ENCODE measurements around the gene C5orf15.

Gene C5orf15

DNA sequence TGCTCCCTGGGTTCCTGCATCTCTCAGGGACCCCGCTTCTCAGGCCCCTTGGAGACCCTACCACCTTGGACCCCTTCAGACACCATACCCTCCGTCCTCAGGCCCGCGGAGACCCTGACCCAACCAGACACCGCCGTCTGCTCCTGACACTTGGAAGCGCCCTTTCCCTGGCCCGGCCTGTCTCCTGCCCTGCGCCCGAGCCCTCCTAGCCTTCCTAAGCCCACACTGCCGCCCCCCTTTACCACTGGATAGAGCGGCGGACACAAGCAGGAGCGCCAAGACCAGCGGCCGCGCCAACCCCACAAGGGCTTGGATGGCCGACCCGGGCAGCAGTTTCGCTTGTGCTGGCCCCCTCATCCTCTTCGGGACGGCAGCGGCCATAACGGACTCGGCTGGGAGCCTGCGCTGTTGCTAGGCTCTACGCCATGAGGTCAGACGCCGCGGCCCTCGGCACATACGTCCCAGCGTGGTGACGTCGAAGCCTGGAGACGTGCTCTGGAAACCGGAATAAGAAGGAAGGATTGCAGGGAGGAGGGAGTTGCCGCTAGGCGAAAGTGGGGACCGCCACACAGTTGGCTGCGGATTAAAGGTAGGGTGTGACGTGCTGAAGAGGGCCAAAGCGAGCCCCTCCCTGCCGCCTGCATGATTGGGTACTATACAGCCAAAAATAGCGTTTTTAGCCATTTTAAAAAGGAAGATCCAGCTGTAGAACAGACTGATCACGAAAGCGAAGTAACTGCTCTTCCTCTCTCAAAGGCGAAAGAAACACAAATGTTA, at the start of gene C5orf15:
TSS of gene C5orf15 (minus strand) at position 422 of the 777 bp plus-strand sequence. CDS start at position 381, 41 bp downstream.
- peak within 1 kb of the TSS; percentile 84 for H3K4me3 ChIP-seq (ENCODE audit: low read depth, low read length, poor library complexity, severe bottlenecking)

DNA sequence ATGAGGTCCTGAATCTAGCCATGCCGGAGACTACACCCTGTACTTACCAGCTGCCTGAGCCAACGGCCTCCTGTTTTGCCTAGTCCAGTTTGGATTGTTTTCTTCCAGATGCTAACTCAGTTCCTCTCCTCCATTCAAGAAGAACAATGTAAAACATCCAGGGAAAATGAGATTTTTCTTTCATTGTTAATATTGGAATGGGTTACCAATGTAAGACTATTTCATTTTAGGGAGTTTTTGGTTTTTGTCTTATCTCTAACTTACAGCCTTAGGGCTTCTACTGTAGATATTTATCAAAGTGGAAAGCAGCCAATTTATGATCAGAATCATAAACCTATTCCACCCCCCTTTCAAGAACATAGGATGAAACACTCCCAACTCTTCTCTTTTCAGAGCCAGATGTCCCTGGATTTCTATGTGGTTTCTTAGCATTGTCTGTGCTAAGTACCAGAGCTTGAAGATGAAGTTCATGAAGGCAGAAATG, 39.9 kb upstream of the C5orf15 start:
- Histone ChIP-seq H3K27me3 (ENCODE audit: insufficient read depth, low read length) (no peaks in the 10 kb centered on the region), H3K27ac (ENCODE audit: low read depth, low read length, poor library complexity, severe bottlenecking) (no peak overlapping the region)

More for the DNA sequence above, at the start of gene C5orf15:
- peak within 1 kb of the TSS; percentile 79 for H3K9ac ChIP-seq (ENCODE audit: low read length)
- peak within 1 kb of the TSS; percentile 50 for H3K27ac ChIP-seq (ENCODE audit: low read depth, low read length, poor library complexity, severe bottlenecking)
- peaks cover 28% of the 10 kb centered on the region for H3K4me1 ChIP-seq (ENCODE audit: insufficient read depth, low read length, severe bottlenecking)
- H3K79me2 ChIP-seq (ENCODE audit: insufficient read depth, low read length): peaks cover 4% of the 10 kb centered on the region; the same call in 1 of the 2 replicates
- peaks cover 14% of the 10 kb centered on the region for H3K36me3 ChIP-seq (ENCODE audit: insufficient read depth, low read length)
- no peaks in the 10 kb centered on the region for H3K27me3 ChIP-seq (ENCODE audit: insufficient read depth, low read length)
- H3F3A ChIP-seq (ENCODE audit: insufficient read depth, low read length): no peaks in the 10 kb centered on the region
- no peaks in the 10 kb centered on the region for H3K9me3 ChIP-seq (ENCODE audit: low read length)
- H3K4me2 ChIP-seq (ENCODE audit: low read length): peak within 1 kb of the TSS; percentile 72
- H2AFZ ChIP-seq (ENCODE audit: low read length): no peak within 1 kb of the TSS
- H4K20me1 ChIP-seq (ENCODE audit: insufficient read depth, low read length): no peaks in the 10 kb centered on the region
- H3K9me2 ChIP-seq (ENCODE audit: low read depth, low read length): no peaks in the 10 kb centered on the region
- TF ChIP-seq EZH2 (IDR thresholded peaks at IDR 0.05; ENCODE audit: borderline replicate concordance, low read length): no peak
- TF ChIP-seq, protein P1, sequence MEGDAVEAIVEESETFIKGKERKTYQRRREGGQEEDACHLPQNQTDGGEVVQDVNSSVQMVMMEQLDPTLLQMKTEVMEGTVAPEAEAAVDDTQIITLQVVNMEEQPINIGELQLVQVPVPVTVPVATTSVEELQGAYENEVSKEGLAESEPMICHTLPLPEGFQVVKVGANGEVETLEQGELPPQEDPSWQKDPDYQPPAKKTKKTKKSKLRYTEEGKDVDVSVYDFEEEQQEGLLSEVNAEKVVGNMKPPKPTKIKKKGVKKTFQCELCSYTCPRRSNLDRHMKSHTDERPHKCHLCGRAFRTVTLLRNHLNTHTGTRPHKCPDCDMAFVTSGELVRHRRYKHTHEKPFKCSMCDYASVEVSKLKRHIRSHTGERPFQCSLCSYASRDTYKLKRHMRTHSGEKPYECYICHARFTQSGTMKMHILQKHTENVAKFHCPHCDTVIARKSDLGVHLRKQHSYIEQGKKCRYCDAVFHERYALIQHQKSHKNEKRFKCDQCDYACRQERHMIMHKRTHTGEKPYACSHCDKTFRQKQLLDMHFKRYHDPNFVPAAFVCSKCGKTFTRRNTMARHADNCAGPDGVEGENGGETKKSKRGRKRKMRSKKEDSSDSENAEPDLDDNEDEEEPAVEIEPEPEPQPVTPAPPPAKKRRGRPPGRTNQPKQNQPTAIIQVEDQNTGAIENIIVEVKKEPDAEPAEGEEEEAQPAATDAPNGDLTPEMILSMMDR (IDR thresholded peaks at IDR 0.05; ENCODE audit: low read length): no peak

DNA sequence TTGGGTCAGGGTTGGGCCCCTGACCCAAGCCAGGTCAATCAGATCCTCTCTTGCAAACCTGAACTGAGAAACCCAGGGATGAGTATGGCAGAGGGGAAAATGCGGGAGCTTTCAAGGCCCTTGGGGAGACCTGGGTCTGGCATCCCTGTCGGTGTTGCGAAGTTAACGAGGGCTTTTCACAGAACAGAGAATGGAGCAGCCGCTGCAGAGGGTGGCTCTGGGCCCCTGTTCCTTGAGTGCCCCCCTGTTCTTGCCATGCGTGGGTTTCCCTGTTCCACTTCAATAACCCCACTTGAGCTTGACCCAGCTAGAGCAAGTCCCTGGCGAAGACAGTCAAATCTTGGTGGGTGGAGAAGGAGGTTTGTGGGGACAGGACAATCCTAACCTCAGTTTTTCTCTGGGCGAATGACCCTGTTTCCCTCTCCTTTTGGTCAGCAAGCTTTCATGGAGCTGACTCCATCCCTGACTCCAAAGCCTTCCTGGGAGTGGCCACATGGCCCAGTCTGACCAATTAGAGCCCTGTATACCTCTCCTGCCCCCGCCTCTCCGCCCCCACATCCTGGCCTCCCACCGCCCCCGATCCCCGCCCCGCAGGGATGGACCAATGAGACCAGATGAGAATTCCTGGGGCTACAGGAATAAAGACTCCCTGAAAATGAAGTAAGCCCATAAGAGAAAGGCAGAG, 39.3 kb upstream of the C5orf15 start:
- Histone ChIP-seq H4K20me1 (ENCODE audit: insufficient read depth, low read length) (no peaks in the 10 kb centered on the region), H3K9ac (ENCODE audit: low read length) (no peak overlapping the region), H3K27ac (ENCODE audit: low read depth, low read length, poor library complexity, severe bottlenecking) (no peak overlapping the region), H3K9me3 (ENCODE audit: low read length) (no peaks in the 10 kb centered on the region), H3F3A (ENCODE audit: insufficient read depth, low read length) (no peaks in the 10 kb centered on the region), H3K4me3 (ENCODE audit: low read depth, low read length, poor library complexity, severe bottlenecking) (no peak overlapping the region), H3K27me3 (ENCODE audit: insufficient read depth, low read length) (no peaks in the 10 kb centered on the region), H3K4me1 (ENCODE audit: insufficient read depth, low read length, severe bottlenecking) (peaks cover 16% of the 10 kb centered on the region), H3K79me2 (ENCODE audit: insufficient read depth, low read length) (peaks cover 11% of the 10 kb centered on the region), H3K4me2 (ENCODE audit: low read length) (no peak overlapping the region), H3K36me3 (ENCODE audit: insufficient read depth, low read length) (0 out of 2 replicates have a peak, but pooled peaks cover 4% of the 10 kb centered on the region), H3K9me2 (ENCODE audit: low read depth, low read length) (no peaks in the 10 kb centered on the region), H2AFZ (ENCODE audit: low read length) (no peak overlapping the region)
- no peak for TF ChIP-seq EZH2 (IDR thresholded peaks at IDR 0.05; ENCODE audit: borderline replicate concordance, low read length)
- TF ChIP-seq, protein P1 (IDR thresholded peaks at IDR 0.05; ENCODE audit: low read length): no peak

More for the DNA sequence above, 39.9 kb upstream of the C5orf15 start:
- Histone ChIP-seq H4K20me1 (ENCODE audit: insufficient read depth, low read length) (no peaks in the 10 kb centered on the region), H3K4me2 (ENCODE audit: low read length) (no peak overlapping the region), H3K79me2 (ENCODE audit: insufficient read depth, low read length) (peaks cover 5% of the 10 kb centered on the region), H2AFZ (ENCODE audit: low read length) (no peak overlapping the region), H3K9me2 (ENCODE audit: low read depth, low read length) (no peaks in the 10 kb centered on the region), H3K36me3 (ENCODE audit: insufficient read depth, low read length) (no peaks in the 10 kb centered on the region), H3K4me1 (ENCODE audit: insufficient read depth, low read length, severe bottlenecking) (peaks cover 10% of the 10 kb centered on the region), H3K9ac (ENCODE audit: low read length) (no peak overlapping the region), H3K9me3 (ENCODE audit: low read length) (no peaks in the 10 kb centered on the region), H3F3A (ENCODE audit: insufficient read depth, low read length) (no peaks in the 10 kb centered on the region), H3K4me3 (ENCODE audit: low read depth, low read length, poor library complexity, severe bottlenecking) (no peak overlapping the region)
- TF ChIP-seq, protein P1 (IDR thresholded peaks at IDR 0.05; ENCODE audit: low read length): no peak
- TF ChIP-seq EZH2 (IDR thresholded peaks at IDR 0.05; ENCODE audit: borderline replicate concordance, low read length): no peak

Measured in OCI-LY1 (cell line).